GM21423 (cell line): ENCODE results near the gene DCUN1D1.

ENCODE experiments used
- ATAC-seq: cut with Tn5 transposase; IDR thresholded peaks from one replicate; pipeline ENCODE4 v1.9.1; 2021; ENCODE audit warnings: mild to moderate bottlenecking, moderate library complexity; ENCODE audit not compliant: unreplicated experiment

The DCUN1D1 gene

GRCh38 chr3:182902236-182902635, 78.1 kb downstream of the DCUN1D1 start:
- no peak for ATAC-seq

GRCh38 chr3:182896553-182896952, 83.8 kb downstream of the DCUN1D1 start:
- ATAC-seq = no peak

DNA sequence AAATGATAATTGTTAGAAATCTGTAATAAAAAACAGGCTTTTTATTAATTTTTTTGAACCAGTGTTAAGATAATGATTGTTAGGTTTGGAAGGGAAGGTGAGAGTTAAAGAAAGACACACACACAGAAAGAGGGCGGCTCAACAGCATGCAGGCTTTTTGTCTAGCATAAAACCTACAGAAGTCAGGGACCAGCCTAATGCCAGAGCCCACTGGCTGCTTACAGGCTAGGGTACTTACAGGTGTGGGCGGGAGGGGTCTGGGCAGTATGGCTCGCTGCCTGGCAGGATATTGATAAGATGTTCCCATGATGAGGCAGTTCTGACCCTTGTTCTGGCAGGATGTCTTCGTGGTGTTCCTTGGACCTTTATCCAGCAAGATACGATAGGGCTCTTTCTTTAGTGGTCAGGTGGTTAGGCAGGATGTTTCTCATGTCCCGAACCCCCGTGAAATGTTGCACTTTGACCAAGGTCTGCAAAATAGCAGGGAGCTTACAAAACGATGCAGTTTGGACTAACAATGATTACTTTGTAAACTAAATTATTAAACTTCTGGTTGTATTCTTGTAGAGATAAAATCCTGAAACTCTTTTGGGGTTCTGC, 84.7 kb downstream of the DCUN1D1 start:
- no peak for ATAC-seq

GRCh38 chr3:182892226-182892625, 88.1 kb downstream of the DCUN1D1 start:
- no peak for ATAC-seq

DNA sequence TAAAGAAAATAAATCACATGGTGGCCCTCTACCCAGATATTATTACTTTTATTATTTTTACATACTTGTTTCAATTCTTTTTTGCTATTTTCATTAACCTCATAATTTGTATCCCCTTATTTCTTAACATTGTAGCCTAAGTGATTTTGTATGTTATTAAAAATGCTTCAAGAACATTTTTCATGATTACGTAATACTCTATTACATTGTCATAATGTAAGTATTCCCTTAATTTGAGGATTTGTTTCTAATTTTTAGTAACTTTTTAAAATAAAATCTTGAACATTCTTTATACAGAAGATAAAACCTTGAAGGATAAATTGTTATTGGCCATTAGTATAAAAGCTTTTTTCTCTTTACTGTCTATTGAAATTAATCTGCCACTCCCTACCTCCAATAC, 89.0 kb downstream of the DCUN1D1 start:
- ATAC-seq = no peak

- no peak for ATAC-seq
Measured at GRCh38 chr3:182889948-182890629, 90.2 kb downstream of the DCUN1D1 start.
